Measurements from ENCODE around the gene SH3D19.

The SH3D19 gene

DNA sequence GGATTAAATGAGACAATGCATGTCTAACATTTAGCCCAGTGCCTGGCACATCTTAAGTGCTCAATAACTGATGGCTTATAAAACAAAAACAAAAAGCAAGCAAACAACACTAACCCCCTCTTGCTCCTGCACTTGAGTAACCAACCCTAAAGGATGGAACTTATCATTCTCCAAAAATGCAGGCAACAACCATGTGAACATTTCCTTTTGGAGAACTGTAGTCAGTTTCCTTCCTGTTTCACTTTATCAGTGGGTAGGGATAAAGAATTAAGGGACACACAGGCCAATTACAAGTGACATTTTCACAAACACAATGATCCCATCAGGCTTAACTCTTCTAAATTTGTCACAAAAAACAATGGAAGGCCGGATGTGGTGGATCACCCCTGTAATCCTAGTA is 195.6 kb downstream of the SH3D19 start:
- TF ChIP-seq EZH2 (IDR thresholded peaks at IDR 0.05; ENCODE audit: borderline replicate concordance, low read depth, low read length, severe bottlenecking) = no peak
- TF ChIP-seq, protein P1, sequence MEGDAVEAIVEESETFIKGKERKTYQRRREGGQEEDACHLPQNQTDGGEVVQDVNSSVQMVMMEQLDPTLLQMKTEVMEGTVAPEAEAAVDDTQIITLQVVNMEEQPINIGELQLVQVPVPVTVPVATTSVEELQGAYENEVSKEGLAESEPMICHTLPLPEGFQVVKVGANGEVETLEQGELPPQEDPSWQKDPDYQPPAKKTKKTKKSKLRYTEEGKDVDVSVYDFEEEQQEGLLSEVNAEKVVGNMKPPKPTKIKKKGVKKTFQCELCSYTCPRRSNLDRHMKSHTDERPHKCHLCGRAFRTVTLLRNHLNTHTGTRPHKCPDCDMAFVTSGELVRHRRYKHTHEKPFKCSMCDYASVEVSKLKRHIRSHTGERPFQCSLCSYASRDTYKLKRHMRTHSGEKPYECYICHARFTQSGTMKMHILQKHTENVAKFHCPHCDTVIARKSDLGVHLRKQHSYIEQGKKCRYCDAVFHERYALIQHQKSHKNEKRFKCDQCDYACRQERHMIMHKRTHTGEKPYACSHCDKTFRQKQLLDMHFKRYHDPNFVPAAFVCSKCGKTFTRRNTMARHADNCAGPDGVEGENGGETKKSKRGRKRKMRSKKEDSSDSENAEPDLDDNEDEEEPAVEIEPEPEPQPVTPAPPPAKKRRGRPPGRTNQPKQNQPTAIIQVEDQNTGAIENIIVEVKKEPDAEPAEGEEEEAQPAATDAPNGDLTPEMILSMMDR (IDR thresholded peaks at IDR 0.05; ENCODE audit: borderline replicate concordance, extremely low read depth, low read length, poor library complexity, severe bottlenecking) = no peak

DNA sequence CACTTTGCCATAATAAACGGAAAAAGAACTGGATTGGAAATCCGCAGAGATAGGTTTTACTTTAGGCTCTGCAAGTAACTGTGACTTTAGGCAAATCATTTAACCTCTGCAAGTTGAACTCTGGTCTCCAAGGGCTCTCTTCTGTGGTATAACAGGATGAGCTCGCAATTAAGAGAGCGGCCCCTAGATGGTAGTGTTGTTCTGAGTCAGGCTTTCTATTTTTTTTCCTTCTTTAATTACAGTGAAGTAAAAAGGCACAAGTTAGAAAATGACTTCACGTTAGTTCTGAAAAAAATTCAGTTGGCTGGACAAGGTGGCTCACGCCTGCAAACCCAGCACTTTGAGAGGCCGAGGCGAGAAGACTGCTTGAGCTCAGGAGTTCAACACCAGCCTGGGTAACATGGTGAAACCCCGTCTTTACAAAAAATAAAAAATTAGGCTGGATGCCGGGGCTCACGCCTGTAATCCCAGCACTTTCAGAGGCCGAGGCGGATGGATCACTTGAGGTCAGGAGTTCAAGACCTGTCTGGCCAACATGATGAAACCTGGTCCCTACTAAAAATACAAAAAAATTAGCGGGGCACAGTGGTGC is 207.9 kb downstream of the SH3D19 start:
- no peaks in the 10 kb centered on the region for H3K9me3 ChIP-seq (ENCODE audit: insufficient read depth, low read length, severe bottlenecking)
- no peak overlapping the region for H3K9ac ChIP-seq (ENCODE audit: low read depth, low read length)
- no peaks in the 10 kb centered on the region for H3K79me2 ChIP-seq (ENCODE audit: insufficient read depth, low read length)
- no peak overlapping the region for H3K27ac ChIP-seq (ENCODE audit: low read length)
- ATAC-seq (ENCODE audit: insufficient read depth, low read depth) = peak; percentile 82
- peak; percentile 70 for DNase-seq
- peaks cover 9% of the 10 kb centered on the region; the same call in 1 of the 2 replicates for H3K36me3 ChIP-seq (ENCODE audit: insufficient read depth, low read length)
- no peaks in the 10 kb centered on the region for H4K20me1 ChIP-seq (ENCODE audit: insufficient read depth, low read length)
- no peaks in the 10 kb centered on the region for H3K4me1 ChIP-seq (ENCODE audit: insufficient read depth, low read length)
- no peaks in the 10 kb centered on the region for H3K27me3 ChIP-seq (ENCODE audit: insufficient read depth, low read length, poor library complexity)
- H3K4me3 ChIP-seq (ENCODE audit: low read depth in 1 of 2, low read length in 2 of 2) = no peak overlapping the region
- no peak for TF ChIP-seq EZH2 (IDR thresholded peaks at IDR 0.05; ENCODE audit: borderline replicate concordance, low read depth, low read length, severe bottlenecking)
- TF ChIP-seq, protein P1 (IDR thresholded peaks at IDR 0.05; ENCODE audit: borderline replicate concordance, extremely low read depth, low read length, poor library complexity, severe bottlenecking) = peak; percentile 87
- H3K4me2 ChIP-seq (ENCODE audit: insufficient read depth, low read length) = no peak overlapping the region
- H2AFZ ChIP-seq (ENCODE audit: low read depth, low read length) = no peak overlapping the region

More for the DNA sequence above, 195.6 kb downstream of the SH3D19 start:
- no peak overlapping the region for H3K4me3 ChIP-seq (ENCODE audit: low read depth in 1 of 2, low read length in 2 of 2)
- no peak overlapping the region for H2AFZ ChIP-seq (ENCODE audit: low read depth, low read length)
- no peak overlapping the region for H3K9ac ChIP-seq (ENCODE audit: low read depth, low read length)
- no peaks in the 10 kb centered on the region for H3K4me1 ChIP-seq (ENCODE audit: insufficient read depth, low read length)
- no peak overlapping the region for H3K4me2 ChIP-seq (ENCODE audit: insufficient read depth, low read length)
- H3K9me3 ChIP-seq (ENCODE audit: insufficient read depth, low read length, severe bottlenecking) = no peaks in the 10 kb centered on the region
- H3K79me2 ChIP-seq (ENCODE audit: insufficient read depth, low read length) = no peaks in the 10 kb centered on the region
- no peak overlapping the region for H3K27ac ChIP-seq (ENCODE audit: low read length)
- no peak for ATAC-seq (ENCODE audit: insufficient read depth, low read depth)
- no peak for DNase-seq
- no peaks in the 10 kb centered on the region for H3K36me3 ChIP-seq (ENCODE audit: insufficient read depth, low read length)
- H4K20me1 ChIP-seq (ENCODE audit: insufficient read depth, low read length) = no peaks in the 10 kb centered on the region
- no peaks in the 10 kb centered on the region for H3K27me3 ChIP-seq (ENCODE audit: insufficient read depth, low read length, poor library complexity)

DNA sequence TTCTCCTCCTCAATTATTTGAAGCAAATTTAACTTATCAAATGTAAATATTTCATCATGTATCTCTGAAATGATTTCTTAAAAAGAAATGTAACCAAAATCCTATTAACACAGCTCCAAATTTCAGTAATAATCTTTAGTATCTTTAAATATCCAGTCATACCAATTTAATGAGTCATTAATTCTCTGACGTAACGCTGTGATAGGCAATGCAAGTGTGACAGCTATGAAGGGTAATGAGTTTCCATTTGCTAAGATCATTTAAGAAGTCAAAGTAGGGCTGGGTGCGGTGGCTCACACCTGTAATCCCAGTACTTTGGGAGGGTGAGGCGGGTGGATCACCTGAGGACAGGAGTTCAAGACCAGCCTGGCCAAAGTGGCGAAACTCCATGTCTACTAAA is 210.4 kb downstream of the SH3D19 start:
- no peak for TF ChIP-seq EZH2 (IDR thresholded peaks at IDR 0.05; ENCODE audit: borderline replicate concordance, low read depth, low read length, severe bottlenecking)
- TF ChIP-seq, protein P1 (IDR thresholded peaks at IDR 0.05; ENCODE audit: borderline replicate concordance, extremely low read depth, low read length, poor library complexity, severe bottlenecking) = no peak
- no peaks in the 10 kb centered on the region for H3K79me2 ChIP-seq (ENCODE audit: insufficient read depth, low read length)

More for the DNA sequence above, 210.4 kb downstream of the SH3D19 start:
- no peak overlapping the region for H3K4me3 ChIP-seq (ENCODE audit: low read depth in 1 of 2, low read length in 2 of 2)
- DNase-seq (no peak), ATAC-seq (ENCODE audit: insufficient read depth, low read depth) (no peak)
- H3K27ac ChIP-seq (ENCODE audit: low read length) = no peak overlapping the region
- H4K20me1 ChIP-seq (ENCODE audit: insufficient read depth, low read length) = no peaks in the 10 kb centered on the region
- no peak overlapping the region for H3K9ac ChIP-seq (ENCODE audit: low read depth, low read length)
- peaks cover 23% of the 10 kb centered on the region for H3K36me3 ChIP-seq (ENCODE audit: insufficient read depth, low read length)
- H3K4me1 ChIP-seq (ENCODE audit: insufficient read depth, low read length) = no peaks in the 10 kb centered on the region
- H3K9me3 ChIP-seq (ENCODE audit: insufficient read depth, low read length, severe bottlenecking) = no peaks in the 10 kb centered on the region
- no peak overlapping the region for H3K4me2 ChIP-seq (ENCODE audit: insufficient read depth, low read length)
- H3K27me3 ChIP-seq (ENCODE audit: insufficient read depth, low read length, poor library complexity) = no peaks in the 10 kb centered on the region
- no peak overlapping the region for H2AFZ ChIP-seq (ENCODE audit: low read depth, low read length)
